ENCODE results near the gene SLC16A3.

SLC16A3 gene

GRCh38 chr17:82270651-82271050 lies 41.8 kb downstream of the SLC16A3 start:
- TF ChIP-seq PPARA (CRISPR knock-in tag; IDR thresholded peaks at IDR 0.05; ENCODE audit: borderline replicate concordance): no peak
- TF ChIP-seq GLIS3 (CRISPR knock-in tag; IDR thresholded peaks at IDR 0.05): no peak
- no peak for TF ChIP-seq ZFP3 (CRISPR knock-in tag; IDR thresholded peaks at IDR 0.05)
- no peak for TF ChIP-seq ESRRG (CRISPR knock-in tag; IDR thresholded peaks at IDR 0.05)
- TF ChIP-seq BACH2 (CRISPR knock-in tag; IDR thresholded peaks at IDR 0.05; ENCODE audit: borderline replicate concordance): no peak
- TF ChIP-seq CSDC2 (CRISPR knock-in tag; IDR thresholded peaks at IDR 0.05): no peak
- TF ChIP-seq ISL1 (CRISPR knock-in tag; IDR thresholded peaks at IDR 0.05): no peak
- TF ChIP-seq TOX (CRISPR knock-in tag; IDR thresholded peaks at IDR 0.05; ENCODE audit: borderline replicate concordance): no peak
- TF ChIP-seq ZNF8 (CRISPR knock-in tag; IDR thresholded peaks at IDR 0.05): no peak
- TF ChIP-seq ZNF70 (CRISPR knock-in tag; IDR thresholded peaks at IDR 0.05): no peak
- no peak for ATAC-seq

DNA sequence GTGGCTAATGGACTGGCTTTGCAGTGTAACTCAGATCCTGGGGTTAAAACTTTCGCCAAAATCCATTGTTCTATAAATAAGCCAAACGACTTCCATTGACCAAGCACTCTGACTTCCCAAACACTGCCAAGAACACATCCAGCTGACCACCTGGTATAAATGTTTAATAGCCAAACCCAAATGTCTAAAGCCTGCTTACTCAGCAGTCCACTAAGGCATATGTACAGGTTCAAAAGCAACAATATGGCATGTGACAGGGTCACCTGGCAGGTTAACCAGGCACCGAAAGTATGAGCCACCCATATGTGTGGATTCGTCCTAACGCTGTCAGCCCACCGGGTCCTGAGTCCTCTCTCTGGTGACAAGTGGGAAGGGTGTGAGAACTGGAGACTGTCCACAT lies 42.6 kb downstream of the SLC16A3 start:
- no peak for ATAC-seq

More for the DNA sequence above, 42.6 kb downstream of the SLC16A3 start:
- TF ChIP-seq ZNF70 (CRISPR knock-in tag; IDR thresholded peaks at IDR 0.05) (no peak), ZNF8 (CRISPR knock-in tag; IDR thresholded peaks at IDR 0.05) (no peak), ZC3H10 (CRISPR knock-in tag; IDR thresholded peaks at IDR 0.05) (no peak), GLIS3 (CRISPR knock-in tag; IDR thresholded peaks at IDR 0.05) (no peak), CSDC2 (CRISPR knock-in tag; IDR thresholded peaks at IDR 0.05) (no peak), PATZ1 (CRISPR knock-in tag; IDR thresholded peaks at IDR 0.05; ENCODE audit: borderline replicate concordance) (no peak), TSHZ2 (CRISPR knock-in tag; IDR thresholded peaks at IDR 0.05) (no peak), ZNF565 (CRISPR knock-in tag; conservative IDR thresholded peaks at IDR 0.05; ENCODE audit: low read depth) (no peak), ZFP30 (CRISPR knock-in tag; IDR thresholded peaks at IDR 0.05) (no peak), CREB5 (CRISPR knock-in tag; IDR thresholded peaks at IDR 0.05; ENCODE audit: low read depth) (no peak), SNAI2 (CRISPR knock-in tag; IDR thresholded peaks at IDR 0.05) (no peak), PPARA (CRISPR knock-in tag; IDR thresholded peaks at IDR 0.05; ENCODE audit: borderline replicate concordance) (no peak), TCF4 (CRISPR knock-in tag; IDR thresholded peaks at IDR 0.05; ENCODE audit: borderline replicate concordance) (no peak), BACH2 (CRISPR knock-in tag; IDR thresholded peaks at IDR 0.05; ENCODE audit: borderline replicate concordance) (no peak), ARNTL (CRISPR knock-in tag; IDR thresholded peaks at IDR 0.05; ENCODE audit: borderline replicate concordance, low read depth) (no peak), ESRRG (CRISPR knock-in tag; IDR thresholded peaks at IDR 0.05) (no peak)
- TF ChIP-seq, protein P1, sequence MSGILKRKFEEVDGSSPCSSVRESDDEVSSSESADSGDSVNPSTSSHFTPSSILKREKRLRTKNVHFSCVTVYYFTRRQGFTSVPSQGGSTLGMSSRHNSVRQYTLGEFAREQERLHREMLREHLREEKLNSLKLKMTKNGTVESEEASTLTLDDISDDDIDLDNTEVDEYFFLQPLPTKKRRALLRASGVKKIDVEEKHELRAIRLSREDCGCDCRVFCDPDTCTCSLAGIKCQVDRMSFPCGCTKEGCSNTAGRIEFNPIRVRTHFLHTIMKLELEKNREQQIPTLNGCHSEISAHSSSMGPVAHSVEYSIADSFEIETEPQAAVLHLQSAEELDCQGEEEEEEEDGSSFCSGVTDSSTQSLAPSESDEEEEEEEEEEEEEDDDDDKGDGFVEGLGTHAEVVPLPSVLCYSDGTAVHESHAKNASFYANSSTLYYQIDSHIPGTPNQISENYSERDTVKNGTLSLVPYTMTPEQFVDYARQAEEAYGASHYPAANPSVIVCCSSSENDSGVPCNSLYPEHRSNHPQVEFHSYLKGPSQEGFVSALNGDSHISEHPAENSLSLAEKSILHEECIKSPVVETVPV (CRISPR knock-in tag; IDR thresholded peaks at IDR 0.05): no peak
